CD4-positive, alpha-beta T cell (primary cell): ENCODE data around the gene TCERG1. TPM values are rescaled to one million over a fixed set of nuclear protein-coding genes. Genes with fewer than 3 reads are reported as not detected.

Source experiments
- ATAC-seq: fragments of 200-7000 bp; cut with Tn5 transposase; one replicate; pipeline ENCODE4 v1.10.0; 2022; ENCODE audit warnings: mild to moderate bottlenecking; ENCODE audit not compliant: poor library complexity
- CTCF ChIA-PET: fragments of 350-600 bp; sonication (Branson Sonifier 250); formaldehyde crosslinking; loops from one replicate; lab custom pipeline; 2021; ENCODE audit warnings: antibody characterized with exemption, inconsistent platforms; lab: Charles Lee
- POLR2A ChIA-PET: fragments of 350-600 bp; sonication (Branson Sonifier 250); formaldehyde crosslinking; loops from one replicate; lab custom pipeline; 2021; ENCODE audit warnings: antibody characterized with exemption, inconsistent platforms; lab: Charles Lee
- DNase-seq, 14 experiments: peaks; one replicate each; pipeline ENCODE4 v3.0.0-alpha.2; 2013 to 2020; ENCODE audit warnings: mixed read lengths in 2 of 14
- H3K27ac ChIP-seq, 2 donors: one replicate each; pipeline versions ENCODE4 v1.5.1 to v1.7.0; 2013; ENCODE audit warnings: low read length in 2 of 2, low read depth in 1 of 2, mild to moderate bottlenecking in 1 of 2
- H3K27me3 ChIP-seq, 2 experiments: 1 replicate in 1 of 2; 2 replicates in 1 of 2; pipeline versions ENCODE4 v1.6.1 to v1.7.0; 2013; ENCODE audit warnings: low read length in 2 of 2, control low read depth in 1 of 2, mild to moderate bottlenecking in 1 of 2, moderate library complexity in 1 of 2; ENCODE audit not compliant: insufficient read depth in 2 of 2, control insufficient read depth in 1 of 2
- H3K36me3 ChIP-seq: one replicate; pipeline ENCODE4 v1.6.1; 2013; ENCODE audit warnings: low read length, control low read depth; ENCODE audit not compliant: insufficient read depth
- H3K4me1 ChIP-seq: one replicate; pipeline ENCODE4 v1.6.1; 2013; ENCODE audit warnings: low read length, control low read depth; ENCODE audit not compliant: insufficient read depth
- H3K4me3 ChIP-seq: one replicate; pipeline ENCODE4 v1.5.1; 2013; ENCODE audit warnings: mild to moderate bottlenecking, low read length, moderate library complexity
- H3K9me3 ChIP-seq, 2 experiments: 1 replicate in 1 of 2; 2 replicates in 1 of 2; pipeline versions ENCODE4 v1.6.1 to v1.7.0; 2013; ENCODE audit warnings: low read length in 2 of 2, mild to moderate bottlenecking in 2 of 2, control low read depth in 1 of 2, moderate library complexity in 1 of 2; ENCODE audit not compliant: control insufficient read depth in 1 of 2, insufficient read depth in 1 of 2
- H3K27ac Mint-ChIP-seq: one replicate; pipeline ENCODE4 v1.8.0; 2020; ENCODE audit warnings: mixed read lengths
- H3K27me3 Mint-ChIP-seq: one replicate; pipeline ENCODE4 v1.8.0; 2021; ENCODE audit warnings: mixed read lengths
- H3K36me3 Mint-ChIP-seq: one replicate; pipeline ENCODE4 v1.8.0; 2021; ENCODE audit warnings: low read depth, mixed read lengths
- H3K4me1 Mint-ChIP-seq: one replicate; pipeline ENCODE4 v1.8.0; 2021; ENCODE audit warnings: low read depth, mixed read lengths
- H3K4me3 Mint-ChIP-seq: one replicate; pipeline ENCODE4 v1.8.0; 2020; ENCODE audit warnings: mild to moderate bottlenecking, mixed read lengths
- H3K9me3 Mint-ChIP-seq: one replicate; pipeline ENCODE4 v1.8.0; 2020; ENCODE audit warnings: mixed read lengths
- intact Hi-C, 2 experiments: fragments of 100-400 bp; cut with DNase I in 1 of 2; cut with micrococcal nuclease in 1 of 2; formaldehyde crosslinking; loops; one replicate each; pipeline versions ENCODE4 v1.15.1 to v1.9.0; 2023 to 2025; cut with DNase I, micrococcal nuclease
- total RNA-seq, 174 experiments: library from RNA in 2 of 174; stranded (reverse) in 2 of 174; gene quantifications; one replicate each; pipeline ENCODE4 v1.2.3 and lab custom pipeline; 2021 to 2026
- TF ChIP-seq, protein P1 (sequence below): fragments of 200-600 bp; IDR thresholded peaks from one replicate; pipeline ENCODE4 v1.8.0; 2022; ENCODE audit warnings: antibody characterized with exemption, mild to moderate bottlenecking

The TCERG1 gene
- total RNA-seq, 2 experiments from 2014 or later, result 88.0 to 88.7 TPM

DNA sequence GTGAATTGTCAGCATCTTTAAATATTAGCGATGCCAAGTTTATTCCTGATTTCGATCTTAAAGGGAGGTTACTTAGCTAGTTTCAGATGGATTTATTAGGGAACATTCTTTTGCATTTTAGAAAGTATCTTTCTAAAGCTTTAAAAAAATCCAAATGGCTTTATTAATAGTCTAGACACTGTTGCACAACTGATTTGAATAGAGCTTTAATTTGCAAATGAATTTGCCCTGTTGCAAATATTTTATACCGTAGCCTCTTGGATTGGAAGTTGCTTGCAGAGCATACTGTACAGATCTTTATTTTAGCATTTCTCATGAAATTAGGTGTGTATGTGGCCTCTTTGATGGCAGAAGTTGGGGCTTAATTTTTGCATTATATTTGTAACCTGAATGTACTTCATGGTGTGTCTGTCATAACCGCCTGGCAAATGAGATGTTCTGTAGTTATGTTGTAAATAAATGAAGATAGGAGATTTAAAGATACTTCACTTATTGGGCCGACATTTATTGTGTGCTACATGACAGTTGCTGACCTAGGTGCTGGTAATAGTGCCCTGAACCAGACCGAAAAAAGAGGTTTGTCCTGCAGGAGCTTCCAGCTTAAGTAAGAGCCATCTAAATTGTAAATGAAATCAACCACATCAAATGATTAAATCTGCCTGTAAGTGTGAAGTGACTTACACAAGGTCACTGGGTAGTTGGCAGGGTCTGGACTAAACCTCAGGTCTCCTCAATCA lies 1.8 kb downstream of the TCERG1 start:
- no peaks in the 10 kb centered on the region for H3K9me3 ChIP-seq
- peaks cover 34% of the 10 kb centered on the region for H3K4me1 ChIP-seq
- H3K4me3 Mint-ChIP-seq, result peak overlapping the region; percentile 97
- intact Hi-C loops, result loop anchor here (5.0 kb wide), 3 partner anchors 247 to 1933 kb away; partner anchors contain the start of genes RBM27 (in 2 of the 2), FBXO38 (in 1 of the 2) and LARS1 (in 1 of the 2)
- no peaks in the 10 kb centered on the region for H3K27me3 Mint-ChIP-seq
- peak overlapping the region; percentile 87 for H3K27ac Mint-ChIP-seq
- ATAC-seq (no peak), DNase-seq (no peak)
- no peaks in the 10 kb centered on the region for H3K36me3 ChIP-seq
- ChIA-PET POLR2A (no interaction called here), CTCF (no interaction called here)
- no peak overlapping the region for H3K27ac ChIP-seq
- H3K4me3 ChIP-seq, result peak overlapping the region; percentile 99
- peaks cover 59% of the 10 kb centered on the region for H3K4me1 Mint-ChIP-seq
- H3K9me3 Mint-ChIP-seq, result no peaks in the 10 kb centered on the region
- TF ChIP-seq, protein P1, sequence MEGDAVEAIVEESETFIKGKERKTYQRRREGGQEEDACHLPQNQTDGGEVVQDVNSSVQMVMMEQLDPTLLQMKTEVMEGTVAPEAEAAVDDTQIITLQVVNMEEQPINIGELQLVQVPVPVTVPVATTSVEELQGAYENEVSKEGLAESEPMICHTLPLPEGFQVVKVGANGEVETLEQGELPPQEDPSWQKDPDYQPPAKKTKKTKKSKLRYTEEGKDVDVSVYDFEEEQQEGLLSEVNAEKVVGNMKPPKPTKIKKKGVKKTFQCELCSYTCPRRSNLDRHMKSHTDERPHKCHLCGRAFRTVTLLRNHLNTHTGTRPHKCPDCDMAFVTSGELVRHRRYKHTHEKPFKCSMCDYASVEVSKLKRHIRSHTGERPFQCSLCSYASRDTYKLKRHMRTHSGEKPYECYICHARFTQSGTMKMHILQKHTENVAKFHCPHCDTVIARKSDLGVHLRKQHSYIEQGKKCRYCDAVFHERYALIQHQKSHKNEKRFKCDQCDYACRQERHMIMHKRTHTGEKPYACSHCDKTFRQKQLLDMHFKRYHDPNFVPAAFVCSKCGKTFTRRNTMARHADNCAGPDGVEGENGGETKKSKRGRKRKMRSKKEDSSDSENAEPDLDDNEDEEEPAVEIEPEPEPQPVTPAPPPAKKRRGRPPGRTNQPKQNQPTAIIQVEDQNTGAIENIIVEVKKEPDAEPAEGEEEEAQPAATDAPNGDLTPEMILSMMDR, result no peak
- peaks cover 18% of the 10 kb centered on the region for H3K36me3 Mint-ChIP-seq
- no peaks in the 10 kb centered on the region for H3K27me3 ChIP-seq

DNA sequence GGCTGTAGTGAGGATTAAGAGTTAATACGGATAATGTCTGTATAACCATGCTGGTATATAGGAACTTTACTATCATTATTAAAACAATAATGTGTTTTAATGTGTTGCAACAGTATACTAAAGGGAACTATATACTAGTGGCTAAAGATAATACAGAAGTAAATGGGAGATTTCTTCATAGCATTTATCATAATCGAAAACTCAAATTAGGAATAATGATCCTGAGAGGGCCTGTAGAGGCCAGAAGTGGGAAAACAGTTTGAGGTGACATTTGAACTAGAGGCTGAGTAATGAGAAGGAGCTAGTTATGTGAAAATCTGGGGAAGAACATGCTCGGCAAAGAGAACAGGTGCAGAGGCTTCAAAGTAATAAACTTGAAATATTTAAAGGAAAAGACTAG lies 2.9 kb downstream of the TCERG1 start:
- no peaks in the 10 kb centered on the region for H3K27me3 Mint-ChIP-seq
- ATAC-seq (no peak), DNase-seq (no peak)
- Histone ChIP-seq H3K4me3 (no peak overlapping the region), H3K27ac (no peak overlapping the region), H3K27me3 (no peaks in the 10 kb centered on the region), H3K4me1 (peaks cover 34% of the 10 kb centered on the region), H3K9me3 (no peaks in the 10 kb centered on the region), H3K36me3 (peaks cover 6% of the 10 kb centered on the region)
- TF ChIP-seq, protein P1, result no peak
- ChIA-PET CTCF (no interaction called here), POLR2A (interaction anchor here (0.7 kb wide), 1 partner anchor 703 kb away, joined by 3 read pairs; no protein-coding TSS in a partner anchor)
- intact Hi-C loops, result no loop called here
- no peaks in the 10 kb centered on the region for H3K9me3 Mint-ChIP-seq
- peaks cover 65% of the 10 kb centered on the region for H3K4me1 Mint-ChIP-seq
- no peak overlapping the region for H3K4me3 Mint-ChIP-seq
- H3K27ac Mint-ChIP-seq, result no peak overlapping the region
- peaks cover 28% of the 10 kb centered on the region for H3K36me3 Mint-ChIP-seq

DNA sequence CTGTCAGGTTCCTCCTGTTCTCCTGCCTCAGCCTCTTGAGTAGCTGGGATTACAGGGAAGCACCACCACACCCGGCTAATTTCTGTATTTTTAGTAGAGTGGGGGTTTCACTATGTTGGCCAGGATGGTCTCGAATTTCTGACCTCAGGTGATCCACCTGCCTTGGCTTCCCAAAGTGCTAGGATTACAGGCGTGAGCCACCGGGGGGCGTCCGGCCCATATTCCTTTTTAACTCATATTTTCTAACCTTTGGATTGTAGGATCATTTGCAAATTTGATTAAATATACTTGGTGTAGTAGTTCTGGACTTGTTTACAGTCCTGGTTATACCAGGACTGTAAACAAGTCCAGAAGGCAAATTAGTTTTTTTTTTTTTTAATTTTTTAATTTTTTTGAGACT lies 4.3 kb downstream of the TCERG1 start:
- Mint-ChIP-seq H3K27me3 (no peaks in the 10 kb centered on the region), H3K4me3 (no peak overlapping the region), H3K9me3 (no peaks in the 10 kb centered on the region), H3K4me1 (peaks cover 79% of the 10 kb centered on the region), H3K27ac (no peak overlapping the region), H3K36me3 (peaks cover 42% of the 10 kb centered on the region)
- DNase-seq (no peak), ATAC-seq (no peak)
- TF ChIP-seq, protein P1, result no peak
- ChIA-PET CTCF (no interaction called here), POLR2A (no interaction called here)
- Histone ChIP-seq H3K27ac (no peak overlapping the region), H3K36me3 (peaks cover 21% of the 10 kb centered on the region), H3K4me1 (peaks cover 33% of the 10 kb centered on the region), H3K27me3 (no peaks in the 10 kb centered on the region), H3K9me3 (no peaks in the 10 kb centered on the region), H3K4me3 (no peak overlapping the region)
- intact Hi-C loops, result no loop called here
